Bladder microvascular endothelial cell (primary cell): ENCODE results near the gene RNF227. TPM values are rescaled to one million over a fixed set of nuclear protein-coding genes. Genes with fewer than 3 reads are reported as not detected.

ENCODE experiments used
- total RNA-seq: library from RNA; depleted of rRNA; stranded (reverse); fragments of >200 nt; gene quantifications from 2 replicates; pipeline ENCODE4 v1.2.3, GENCODE V29; 2014

Gene RNF227
- 1.3 and 3.0 TPM in 2 replicates for total RNA-seq

GRCh38 chr17:7915611-7916384, at the start of gene RNF227:
Gene RNF227, minus strand, starts transcription at chr17:7916289. Its CDS starts 94 bp downstream, at chr17:7916195.

GRCh38 chr17:7931709-7932482, 15.8 kb upstream of the RNF227 start, which contains the start of the genes CNTROB and TRAPPC1:
Gene CNTROB, plus strand, starts transcription at chr17:7932206. Its CDS starts 874 bp downstream, at chr17:7933080.
Gene TRAPPC1, minus strand, starts transcription at chr17:7931946. Its CDS starts 117 bp downstream, at chr17:7931829.

GRCh38 chr17:7929158-7930023, 13.3 kb upstream of the RNF227 start, which contains the start of gene KCNAB3:
Gene KCNAB3, minus strand, starts transcription at chr17:7929856. Its CDS starts 421 bp downstream, at chr17:7929435.

GRCh38 chr17:7888184-7888920, 27.7 kb downstream of the RNF227 start, which contains the start of gene CHD3:
Gene CHD3, plus strand, starts transcription at chr17:7888789. Its CDS starts 212 bp downstream, at chr17:7889001.

Other genes starting within 250 kb of the RNF227 start
- 29.0 and 64.8 TPM in 2 replicates for gene TP53, start 228.8 kb downstream of the RNF227 start, total RNA-seq
- 8.0 and 11.8 TPM in 2 replicates for gene WRAP53, start 227.8 kb downstream of the RNF227 start, total RNA-seq
- gene EFNB3, start 211.1 kb downstream of the RNF227 start, total RNA-seq: 0.16 and 0.57 TPM in 2 replicates
- gene DNAH2, start 198.5 kb downstream of the RNF227 start, total RNA-seq: under 0.01 and 0.49 TPM in 2 replicates
- gene KDM6B, start 82.1 kb downstream of the RNF227 start, total RNA-seq: 2.8 and 7.6 TPM in 2 replicates
- gene TMEM88, start 61.2 kb downstream of the RNF227 start, total RNA-seq: 24.5 and 132 TPM in 2 replicates
- gene NAA38, start 58.7 kb downstream of the RNF227 start, total RNA-seq: 90.2 and 171 TPM in 2 replicates
- 9.9 and 11.8 TPM in 2 replicates for gene CYB5D1, start 58.3 kb downstream of the RNF227 start, total RNA-seq
- 113 and 162 TPM in 2 replicates for gene CHD3, start 27.5 kb downstream of the RNF227 start, total RNA-seq
- gene KCNAB3, start 13.6 kb upstream of the RNF227 start, total RNA-seq: 0.49 and 0.63 TPM in 2 replicates
- gene TRAPPC1, start 15.7 kb upstream of the RNF227 start, total RNA-seq: 45.3 and 77.3 TPM in 2 replicates
- 18.7 and 19.1 TPM in 2 replicates for gene CNTROB, start 15.9 kb upstream of the RNF227 start, total RNA-seq
- not detected in 2 replicates for gene GUCY2D, start 86.3 kb upstream of the RNF227 start, total RNA-seq
- gene ALOX15B, start 122.8 kb upstream of the RNF227 start, total RNA-seq: not detected in 2 replicates
- not detected in 2 replicates for gene ALOX12B, start 171.4 kb upstream of the RNF227 start, total RNA-seq
- gene ALOXE3, start 202.2 kb upstream of the RNF227 start, total RNA-seq: not detected in 2 replicates
- gene HES7, start 207.8 kb upstream of the RNF227 start, total RNA-seq: not detected in 2 replicates
- 9.1 and 17.7 TPM in 2 replicates for gene PER1, start 236.1 kb upstream of the RNF227 start, total RNA-seq
- gene VAMP2, start 246.7 kb upstream of the RNF227 start, total RNA-seq: 4.9 and 5.3 TPM in 2 replicates